IMR-90 (cell line): Measurements from ENCODE around the gene LIMK2.
A peak's percentile ranks its signal among the peaks of the same experiment; 100 is the strongest.

Source experiments
- BHLHE40 ChIP-seq: fragments of 150-350 bp; IDR thresholded peaks from 2 replicates; pipeline ENCODE4 v1.6.1; 2016; ENCODE audit warnings: mild to moderate bottlenecking, low read depth, low read length
- CEBPB ChIP-seq: IDR thresholded peaks from 2 replicates; pipeline ENCODE4 v1.6.1; 2012; ENCODE audit warnings: low read depth, low read length, improper control_type of control experiment
- MAFK ChIP-seq: IDR thresholded peaks from 2 replicates; pipeline ENCODE4 v1.6.1; 2012; ENCODE audit warnings: low read depth, low read length, improper control_type of control experiment
- MAZ ChIP-seq: IDR thresholded peaks from 2 replicates; pipeline ENCODE4 v1.6.1; 2012; ENCODE audit warnings: low read depth, mild to moderate bottlenecking, low read length, improper control_type of control experiment, moderate library complexity, borderline replicate concordance
- MXI1 ChIP-seq: IDR thresholded peaks from 2 replicates; pipeline ENCODE4 v1.6.1; 2012; ENCODE audit warnings: low read depth, mild to moderate bottlenecking, low read length, moderate library complexity, borderline replicate concordance
- POLR2A ChIP-seq: IDR thresholded peaks from 2 replicates; pipeline ENCODE4 v1.6.1; 2012; ENCODE audit warnings: mild to moderate bottlenecking, low read depth, low read length
- RAD21 ChIP-seq: IDR thresholded peaks from 2 replicates; pipeline ENCODE4 v1.6.1; 2012; ENCODE audit warnings: low read length, improper control_type of control experiment
- RCOR1 ChIP-seq: IDR thresholded peaks from 2 replicates; pipeline ENCODE4 v1.6.1; 2012; ENCODE audit warnings: mild to moderate bottlenecking, low read length, improper control_type of control experiment; ENCODE audit not compliant: insufficient replicate concordance
- SMC3 ChIP-seq: fragments of 150-350 bp; IDR thresholded peaks from 2 replicates; pipeline ENCODE4 v1.6.1; 2016; ENCODE audit warnings: low read depth, mild to moderate bottlenecking, antibody characterized with exemption, low read length, moderate library complexity
- TF ChIP-seq, protein P1 (sequence below): conservative IDR thresholded peaks from 2 replicates; pipeline ENCODE4 v1.5.1; 2012; ENCODE audit warnings: mild to moderate bottlenecking, low read depth, low read length, improper control_type of control experiment
- TF ChIP-seq, protein P2 (sequence below): fragments of 150-350 bp; IDR thresholded peaks from 2 replicates; pipeline ENCODE4 v1.6.1; 2017; ENCODE audit warnings: mild to moderate bottlenecking, antibody characterized with exemption, low read length, low read depth

DNA sequence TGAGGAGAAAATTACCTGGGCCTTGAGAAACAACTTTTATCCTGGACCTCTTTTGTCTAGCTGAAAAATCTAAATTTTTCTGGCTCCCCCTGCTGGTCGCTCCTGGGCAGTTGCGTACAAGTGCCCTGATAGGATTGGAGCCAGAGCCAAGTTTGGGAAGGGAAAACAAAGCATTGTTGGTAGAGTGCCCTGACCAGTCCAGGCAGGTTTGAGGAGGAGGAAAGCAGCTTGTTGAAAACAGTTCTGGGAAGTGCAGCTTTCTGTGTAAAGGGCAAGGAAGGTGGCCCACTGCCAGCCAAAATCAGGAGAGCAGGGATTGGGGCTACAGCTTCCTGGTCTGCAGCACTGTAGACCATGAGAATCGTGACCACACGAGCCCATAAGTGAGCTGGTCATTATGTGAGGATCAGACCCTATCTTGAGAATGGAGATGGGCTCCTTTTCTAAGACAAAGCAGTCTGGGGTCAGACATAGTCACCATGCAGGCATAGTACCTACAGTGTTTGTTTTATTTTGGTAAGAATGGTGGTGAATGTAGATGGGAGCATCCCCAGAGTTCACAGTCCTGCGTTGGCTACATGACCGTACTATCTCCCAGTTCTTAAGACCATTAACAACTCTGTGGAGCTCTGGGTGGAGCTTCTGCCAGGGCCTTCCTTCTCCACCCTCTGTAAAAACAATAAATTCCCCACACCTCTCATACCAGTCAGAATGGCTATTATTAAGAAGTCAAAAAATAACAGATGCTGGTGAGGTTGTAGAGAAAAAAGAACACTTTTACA, 101.5 kb downstream of the LIMK2 start:
- TF ChIP-seq MXI1, result no peak
- peak; percentile 46 for TF ChIP-seq RAD21
- TF ChIP-seq SMC3, result peak; percentile 64
- TF ChIP-seq POLR2A, result no peak
- TF ChIP-seq, protein P1, sequence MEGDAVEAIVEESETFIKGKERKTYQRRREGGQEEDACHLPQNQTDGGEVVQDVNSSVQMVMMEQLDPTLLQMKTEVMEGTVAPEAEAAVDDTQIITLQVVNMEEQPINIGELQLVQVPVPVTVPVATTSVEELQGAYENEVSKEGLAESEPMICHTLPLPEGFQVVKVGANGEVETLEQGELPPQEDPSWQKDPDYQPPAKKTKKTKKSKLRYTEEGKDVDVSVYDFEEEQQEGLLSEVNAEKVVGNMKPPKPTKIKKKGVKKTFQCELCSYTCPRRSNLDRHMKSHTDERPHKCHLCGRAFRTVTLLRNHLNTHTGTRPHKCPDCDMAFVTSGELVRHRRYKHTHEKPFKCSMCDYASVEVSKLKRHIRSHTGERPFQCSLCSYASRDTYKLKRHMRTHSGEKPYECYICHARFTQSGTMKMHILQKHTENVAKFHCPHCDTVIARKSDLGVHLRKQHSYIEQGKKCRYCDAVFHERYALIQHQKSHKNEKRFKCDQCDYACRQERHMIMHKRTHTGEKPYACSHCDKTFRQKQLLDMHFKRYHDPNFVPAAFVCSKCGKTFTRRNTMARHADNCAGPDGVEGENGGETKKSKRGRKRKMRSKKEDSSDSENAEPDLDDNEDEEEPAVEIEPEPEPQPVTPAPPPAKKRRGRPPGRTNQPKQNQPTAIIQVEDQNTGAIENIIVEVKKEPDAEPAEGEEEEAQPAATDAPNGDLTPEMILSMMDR, result peak; percentile 77
- TF ChIP-seq MAZ, result no peak
- no peak for TF ChIP-seq BHLHE40
- no peak for TF ChIP-seq MAFK
- TF ChIP-seq, protein P2, sequence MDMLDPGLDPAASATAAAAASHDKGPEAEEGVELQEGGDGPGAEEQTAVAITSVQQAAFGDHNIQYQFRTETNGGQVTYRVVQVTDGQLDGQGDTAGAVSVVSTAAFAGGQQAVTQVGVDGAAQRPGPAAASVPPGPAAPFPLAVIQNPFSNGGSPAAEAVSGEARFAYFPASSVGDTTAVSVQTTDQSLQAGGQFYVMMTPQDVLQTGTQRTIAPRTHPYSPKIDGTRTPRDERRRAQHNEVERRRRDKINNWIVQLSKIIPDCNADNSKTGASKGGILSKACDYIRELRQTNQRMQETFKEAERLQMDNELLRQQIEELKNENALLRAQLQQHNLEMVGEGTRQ, result no peak
- no peak for TF ChIP-seq RCOR1
- TF ChIP-seq CEBPB, result no peak
